ENCODE data around the gene SCGN.

The SCGN gene

DNA sequence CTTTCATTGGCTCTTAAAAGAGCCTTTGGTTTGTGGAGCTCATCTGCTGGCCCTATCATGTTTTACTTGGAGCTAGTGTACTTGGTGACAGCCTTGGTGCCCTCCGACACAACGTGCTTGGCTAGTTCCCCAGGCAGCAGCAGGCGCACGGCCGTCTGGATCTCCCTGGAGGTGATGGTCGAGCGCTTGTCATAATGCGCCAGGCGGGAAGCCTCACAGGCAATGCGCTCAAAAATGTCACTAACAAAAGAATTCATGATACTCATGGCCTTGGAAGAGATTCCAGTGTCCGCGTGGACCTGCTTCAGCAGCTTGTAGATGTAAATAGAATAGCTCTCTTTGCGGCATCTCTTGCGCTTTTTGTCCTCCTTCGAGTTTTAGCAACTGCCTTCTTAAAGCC is 79.7 kb downstream of the SCGN start:
- Histone ChIP-seq H3K27ac (ENCODE audit: low read length) (no peak overlapping the region), H3K27me3 (ENCODE audit: insufficient read depth, low read length, poor library complexity) (peaks cover 6% of the 10 kb centered on the region), H3K9me3 (ENCODE audit: insufficient read depth, low read length, severe bottlenecking) (peaks cover 6% of the 10 kb centered on the region), H3K36me3 (ENCODE audit: insufficient read depth, low read length) (no peaks in the 10 kb centered on the region), H3K79me2 (ENCODE audit: insufficient read depth, low read length) (no peaks in the 10 kb centered on the region), H4K20me1 (ENCODE audit: insufficient read depth, low read length) (no peaks in the 10 kb centered on the region), H3K4me2 (ENCODE audit: insufficient read depth, low read length) (no peak overlapping the region), H2AFZ (ENCODE audit: low read depth, low read length) (no peak overlapping the region), H3K4me3 (ENCODE audit: low read depth in 1 of 2, low read length in 2 of 2) (no peak overlapping the region), H3K4me1 (ENCODE audit: insufficient read depth, low read length) (no peaks in the 10 kb centered on the region), H3K9ac (ENCODE audit: low read depth, low read length) (no peak overlapping the region)
- TF ChIP-seq EZH2 (IDR thresholded peaks at IDR 0.05; ENCODE audit: borderline replicate concordance, low read depth, low read length, severe bottlenecking) = no peak
- TF ChIP-seq, protein P1, sequence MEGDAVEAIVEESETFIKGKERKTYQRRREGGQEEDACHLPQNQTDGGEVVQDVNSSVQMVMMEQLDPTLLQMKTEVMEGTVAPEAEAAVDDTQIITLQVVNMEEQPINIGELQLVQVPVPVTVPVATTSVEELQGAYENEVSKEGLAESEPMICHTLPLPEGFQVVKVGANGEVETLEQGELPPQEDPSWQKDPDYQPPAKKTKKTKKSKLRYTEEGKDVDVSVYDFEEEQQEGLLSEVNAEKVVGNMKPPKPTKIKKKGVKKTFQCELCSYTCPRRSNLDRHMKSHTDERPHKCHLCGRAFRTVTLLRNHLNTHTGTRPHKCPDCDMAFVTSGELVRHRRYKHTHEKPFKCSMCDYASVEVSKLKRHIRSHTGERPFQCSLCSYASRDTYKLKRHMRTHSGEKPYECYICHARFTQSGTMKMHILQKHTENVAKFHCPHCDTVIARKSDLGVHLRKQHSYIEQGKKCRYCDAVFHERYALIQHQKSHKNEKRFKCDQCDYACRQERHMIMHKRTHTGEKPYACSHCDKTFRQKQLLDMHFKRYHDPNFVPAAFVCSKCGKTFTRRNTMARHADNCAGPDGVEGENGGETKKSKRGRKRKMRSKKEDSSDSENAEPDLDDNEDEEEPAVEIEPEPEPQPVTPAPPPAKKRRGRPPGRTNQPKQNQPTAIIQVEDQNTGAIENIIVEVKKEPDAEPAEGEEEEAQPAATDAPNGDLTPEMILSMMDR (IDR thresholded peaks at IDR 0.05; ENCODE audit: borderline replicate concordance, extremely low read depth, low read length, poor library complexity, severe bottlenecking) = no peak
- no peak for ATAC-seq (ENCODE audit: insufficient read depth, low read depth)
- no peak for DNase-seq

DNA sequence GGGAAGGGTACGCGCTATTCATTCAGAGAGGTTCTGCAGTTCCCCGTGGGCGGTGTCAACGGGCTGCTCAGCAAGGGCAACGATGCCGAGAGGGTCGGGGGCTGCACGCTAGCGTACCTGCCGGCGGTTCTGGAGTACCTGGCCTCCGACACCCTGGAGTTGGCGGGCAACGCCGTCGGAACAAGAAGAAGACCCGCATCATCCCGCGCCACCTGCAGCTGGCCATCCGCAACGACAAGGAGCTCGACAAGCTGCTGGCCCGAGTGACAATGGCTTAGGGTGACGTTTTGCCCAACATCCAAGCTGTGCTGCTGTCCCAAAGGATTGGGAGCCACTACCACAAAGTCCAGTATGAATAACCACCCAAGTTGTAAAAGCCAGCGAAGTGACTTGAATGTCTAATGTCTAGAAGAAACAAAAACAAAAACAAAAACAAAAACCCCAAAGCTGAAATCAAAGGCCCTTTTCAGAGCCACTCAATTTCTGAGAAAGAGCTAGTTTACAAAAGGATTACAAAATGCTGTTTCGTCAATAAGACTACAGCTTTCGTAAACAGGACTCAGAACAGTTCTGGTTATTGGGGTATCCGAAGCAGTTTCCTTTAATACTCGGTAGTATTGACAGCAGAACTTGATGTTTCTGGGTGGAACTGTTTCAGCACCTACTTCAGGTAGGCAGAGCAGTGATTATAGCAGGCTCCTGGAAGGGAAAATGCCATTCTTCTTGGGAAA is 80.6 kb downstream of the SCGN start:
- H4K20me1 ChIP-seq (ENCODE audit: insufficient read depth, low read length) = no peaks in the 10 kb centered on the region
- no peak overlapping the region for H3K4me2 ChIP-seq (ENCODE audit: insufficient read depth, low read length)
- H3K4me1 ChIP-seq (ENCODE audit: insufficient read depth, low read length) = no peaks in the 10 kb centered on the region
- no peak overlapping the region for H3K9ac ChIP-seq (ENCODE audit: low read depth, low read length)
- no peaks in the 10 kb centered on the region for H3K79me2 ChIP-seq (ENCODE audit: insufficient read depth, low read length)
- DNase-seq = no peak
- TF ChIP-seq, protein P1 (IDR thresholded peaks at IDR 0.05; ENCODE audit: borderline replicate concordance, extremely low read depth, low read length, poor library complexity, severe bottlenecking) = no peak
- no peak for TF ChIP-seq EZH2 (IDR thresholded peaks at IDR 0.05; ENCODE audit: borderline replicate concordance, low read depth, low read length, severe bottlenecking)
- peaks cover 6% of the 10 kb centered on the region for H3K27me3 ChIP-seq (ENCODE audit: insufficient read depth, low read length, poor library complexity)
- H3K9me3 ChIP-seq (ENCODE audit: insufficient read depth, low read length, severe bottlenecking) = peaks cover 12% of the 10 kb centered on the region
- ATAC-seq (ENCODE audit: insufficient read depth, low read depth) = no peak
- no peaks in the 10 kb centered on the region for H3K36me3 ChIP-seq (ENCODE audit: insufficient read depth, low read length)
- H3K27ac ChIP-seq (ENCODE audit: low read length) = no peak overlapping the region
- H3K4me3 ChIP-seq (ENCODE audit: low read depth in 1 of 2, low read length in 2 of 2) = no peak overlapping the region
- no peak overlapping the region for H2AFZ ChIP-seq (ENCODE audit: low read depth, low read length)

DNA sequence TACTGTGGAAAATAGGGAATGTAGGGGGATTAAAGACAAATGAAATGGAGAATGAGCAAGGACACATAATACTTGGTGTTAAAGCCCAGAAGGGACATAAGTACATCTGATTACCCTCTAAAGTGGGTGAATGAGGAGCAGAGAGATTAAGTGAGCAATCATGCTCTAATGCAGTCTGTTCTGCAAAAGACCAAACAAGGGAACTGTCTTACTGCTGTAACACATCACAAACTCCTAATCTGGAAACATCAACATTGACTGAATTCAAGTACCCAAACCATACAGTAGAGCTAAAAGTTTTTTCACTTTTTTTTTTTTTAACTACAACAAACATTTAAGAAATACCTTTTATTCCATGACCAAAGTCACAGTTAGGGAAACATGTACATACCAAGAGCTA is 83.2 kb downstream of the SCGN start:
- no peak for TF ChIP-seq EZH2 (IDR thresholded peaks at IDR 0.05; ENCODE audit: borderline replicate concordance, low read depth, low read length, severe bottlenecking)
- TF ChIP-seq, protein P1 (IDR thresholded peaks at IDR 0.05; ENCODE audit: borderline replicate concordance, extremely low read depth, low read length, poor library complexity, severe bottlenecking) = no peak
- no peak overlapping the region for H3K4me2 ChIP-seq (ENCODE audit: insufficient read depth, low read length)
- H3K27me3 ChIP-seq (ENCODE audit: insufficient read depth, low read length, poor library complexity) = no peaks in the 10 kb centered on the region
- H3K4me1 ChIP-seq (ENCODE audit: insufficient read depth, low read length) = no peaks in the 10 kb centered on the region
- H3K36me3 ChIP-seq (ENCODE audit: insufficient read depth, low read length) = no peaks in the 10 kb centered on the region
- H3K9ac ChIP-seq (ENCODE audit: low read depth, low read length) = no peak overlapping the region
- no peak overlapping the region for H3K27ac ChIP-seq (ENCODE audit: low read length)
- DNase-seq (no peak), ATAC-seq (ENCODE audit: insufficient read depth, low read depth) (no peak)
- H3K9me3 ChIP-seq (ENCODE audit: insufficient read depth, low read length, severe bottlenecking) = peaks cover 14% of the 10 kb centered on the region
- no peaks in the 10 kb centered on the region for H4K20me1 ChIP-seq (ENCODE audit: insufficient read depth, low read length)
- no peak overlapping the region for H3K4me3 ChIP-seq (ENCODE audit: low read depth in 1 of 2, low read length in 2 of 2)
- H3K79me2 ChIP-seq (ENCODE audit: insufficient read depth, low read length) = no peaks in the 10 kb centered on the region
- H2AFZ ChIP-seq (ENCODE audit: low read depth, low read length) = no peak overlapping the region

Measured in DND-41 (cell line).